ENCODE measurements around the gene TXNDC15. TPM values are rescaled to one million over a fixed set of nuclear protein-coding genes. Genes with fewer than 3 reads are reported as not detected.
"Not testable (repeated sequence)": the region's sequence is repeated elsewhere in the genome, so short reads cannot be mapped to it uniquely, and the experiment has no call there.

The TXNDC15 gene
- total RNA-seq, 1 experiment from 2014 or later, result 34.2 TPM

GRCh38 chr5:134835623-134836022 lies 38.5 kb upstream of the TXNDC15 start:
- Mint-ChIP-seq H3K4me3 (ENCODE audit: low read depth, unreplicated experiment) (no peak overlapping the region), H3K9me3 (ENCODE audit: low read depth, unreplicated experiment) (no peaks in the 10 kb centered on the region), H3K27ac (ENCODE audit: unreplicated experiment) (no peak overlapping the region), H3K36me3 (ENCODE audit: insufficient read depth, unreplicated experiment) (peaks cover 49% of the 10 kb centered on the region), H3K4me1 (ENCODE audit: low read depth, unreplicated experiment) (no peaks in the 10 kb centered on the region), H3K27me3 (ENCODE audit: unreplicated experiment) (no peaks in the 10 kb centered on the region)
- BruUV-seq (replicated peaks), result no TSS peak
- no peak for TF ChIP-seq CTCF (IDR thresholded peaks at IDR 0.05; ENCODE audit: unreplicated experiment)
- CTCF ChIA-PET, result no interaction called here
- DNase-seq, result no peak
- intact Hi-C loops (cut with micrococcal nuclease; ENCODE audit: unreplicated experiment), result no loop called here

- no TSS peak for BruUV-seq (replicated peaks)
- Mint-ChIP-seq H3K9me3 (ENCODE audit: low read depth, unreplicated experiment) (no peaks in the 10 kb centered on the region), H3K27me3 (ENCODE audit: unreplicated experiment) (no peaks in the 10 kb centered on the region), H3K4me1 (ENCODE audit: low read depth, unreplicated experiment) (no peaks in the 10 kb centered on the region), H3K36me3 (ENCODE audit: insufficient read depth, unreplicated experiment) (peaks cover 42% of the 10 kb centered on the region), H3K27ac (ENCODE audit: unreplicated experiment) (no peak overlapping the region), H3K4me3 (ENCODE audit: low read depth, unreplicated experiment) (no peak overlapping the region)
- DNase-seq, result no peak
- CTCF ChIA-PET, result interaction anchor here (0.6 to 0.7 kb wide), 3 partner anchors 11 to 226 kb away, joined by 3 to 6 read pairs (median 6); no protein-coding TSS in a partner anchor
- TF ChIP-seq CTCF (IDR thresholded peaks at IDR 0.05; ENCODE audit: unreplicated experiment), result no peak
- intact Hi-C loops (cut with micrococcal nuclease; ENCODE audit: unreplicated experiment), result no loop called here
These were observed 36.5 kb upstream of the TXNDC15 start for GRCh38 chr5:134837530-134838181.

DNA sequence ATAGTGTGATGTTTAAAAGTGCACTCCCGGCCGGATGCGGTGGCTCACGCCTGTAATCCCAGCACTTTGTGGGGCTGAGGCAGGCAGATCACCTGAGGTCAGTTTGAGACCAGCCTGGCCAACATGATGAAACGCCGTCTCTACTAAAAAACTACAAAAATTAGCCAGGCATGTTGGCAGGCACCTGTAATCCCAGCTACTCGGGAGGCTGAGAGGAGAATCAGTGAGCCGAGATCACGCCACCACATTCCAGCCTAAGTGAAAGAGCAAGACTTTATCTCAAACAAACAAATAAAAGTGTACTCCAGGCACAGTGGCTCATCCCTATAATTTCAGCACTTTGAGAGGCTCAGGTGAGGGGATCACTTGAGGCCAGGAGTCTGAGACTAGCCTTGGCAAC lies 35.8 kb upstream of the TXNDC15 start:
- H3K4me1 Mint-ChIP-seq (ENCODE audit: low read depth, unreplicated experiment); H3K9me3 Mint-ChIP-seq (ENCODE audit: low read depth, unreplicated experiment); BruUV-seq (replicated peaks); intact Hi-C loops (cut with micrococcal nuclease; ENCODE audit: unreplicated experiment); H3K4me3 Mint-ChIP-seq (ENCODE audit: low read depth, unreplicated experiment); DNase-seq; H3K27me3 Mint-ChIP-seq (ENCODE audit: unreplicated experiment); H3K27ac Mint-ChIP-seq (ENCODE audit: unreplicated experiment): not testable (repeated sequence)
- peaks cover 42% of the 10 kb centered on the region for H3K36me3 Mint-ChIP-seq (ENCODE audit: insufficient read depth, unreplicated experiment)
- CTCF ChIA-PET, result interaction anchor here (0.6 kb wide), 1 partner anchor 23 kb away, joined by 6 read pairs; no protein-coding TSS in a partner anchor

DNA sequence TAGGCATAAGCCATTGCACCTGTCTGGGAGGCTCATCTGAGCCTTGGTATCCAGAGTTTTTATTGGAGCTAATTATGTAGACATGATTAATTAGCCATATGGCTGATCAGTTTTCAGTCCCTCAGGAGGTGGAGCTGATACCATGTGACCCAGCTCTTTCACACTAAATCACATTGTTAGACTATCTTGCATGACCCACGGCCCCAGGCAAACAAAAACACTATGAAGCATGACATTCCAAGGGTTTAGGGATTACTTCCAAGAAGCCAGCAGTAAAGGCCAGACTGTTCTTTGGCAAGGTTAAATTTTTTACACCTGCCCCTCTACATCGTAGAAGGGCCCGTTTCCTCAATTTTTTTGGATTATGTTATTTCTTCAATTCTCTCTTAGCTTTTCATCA lies 33.4 kb upstream of the TXNDC15 start:
- H3K4me1 Mint-ChIP-seq (ENCODE audit: low read depth, unreplicated experiment), result peaks cover 13% of the 10 kb centered on the region
- no peak for DNase-seq
- no TSS peak for BruUV-seq (replicated peaks)
- H3K27me3 Mint-ChIP-seq (ENCODE audit: unreplicated experiment), result no peaks in the 10 kb centered on the region
- no peaks in the 10 kb centered on the region for H3K9me3 Mint-ChIP-seq (ENCODE audit: low read depth, unreplicated experiment)
- H3K4me3 Mint-ChIP-seq (ENCODE audit: low read depth, unreplicated experiment), result no peak overlapping the region
- intact Hi-C loops (cut with micrococcal nuclease; ENCODE audit: unreplicated experiment), result no loop called here
- no peak for TF ChIP-seq CTCF (IDR thresholded peaks at IDR 0.05; ENCODE audit: unreplicated experiment)
- CTCF ChIA-PET, result interaction anchor here (0.6 kb wide), 1 partner anchor 155 kb away, joined by 3 read pairs; no protein-coding TSS in a partner anchor
- no peak overlapping the region for H3K27ac Mint-ChIP-seq (ENCODE audit: unreplicated experiment)
- peaks cover 47% of the 10 kb centered on the region for H3K36me3 Mint-ChIP-seq (ENCODE audit: insufficient read depth, unreplicated experiment)

- CTCF ChIA-PET, result no interaction called here
- Mint-ChIP-seq H3K9me3 (ENCODE audit: low read depth, unreplicated experiment) (no peaks in the 10 kb centered on the region), H3K36me3 (ENCODE audit: insufficient read depth, unreplicated experiment) (peaks cover 60% of the 10 kb centered on the region), H3K4me1 (ENCODE audit: low read depth, unreplicated experiment) (peaks cover 15% of the 10 kb centered on the region), H3K4me3 (ENCODE audit: low read depth, unreplicated experiment) (no peak overlapping the region), H3K27me3 (ENCODE audit: unreplicated experiment) (no peaks in the 10 kb centered on the region), H3K27ac (ENCODE audit: unreplicated experiment) (peak overlapping the region; percentile 16)
- intact Hi-C loops (cut with micrococcal nuclease; ENCODE audit: unreplicated experiment), result no loop called here
- no peak for TF ChIP-seq CTCF (IDR thresholded peaks at IDR 0.05; ENCODE audit: unreplicated experiment)
- DNase-seq, result no peak
- no TSS peak for BruUV-seq (replicated peaks)
These were observed 29.9 kb upstream of the TXNDC15 start for GRCh38 chr5:134844252-134844651.
